Endodermal cell (in vitro differentiated cells): ENCODE measurements around the gene CERS6. TPM values are rescaled to one million over a fixed set of nuclear protein-coding genes. Genes with fewer than 3 reads are reported as not detected.
"Not testable (repeated sequence)": the region's sequence is repeated elsewhere in the genome, so short reads cannot be mapped to it uniquely, and the experiment has no call there.

Source experiments
- DNase-seq: peaks from one replicate; pipeline ENCODE4 v3.0.0-alpha.2; 2017
- H3K27ac ChIP-seq: 2 replicates; pipeline ENCODE4 v1.5.1; 2013; ENCODE audit warnings: mild to moderate bottlenecking, low read depth, low read length, moderate library complexity
- H3K27me3 ChIP-seq: 2 replicates; pipeline ENCODE4 v1.6.1; 2013; ENCODE audit warnings: mild to moderate bottlenecking, low read length, moderate library complexity; ENCODE audit not compliant: insufficient read depth, control insufficient read depth, poor library complexity, severe bottlenecking
- H3K36me3 ChIP-seq: 2 replicates; pipeline ENCODE4 v1.7.0; 2013; ENCODE audit warnings: mild to moderate bottlenecking, low read length, moderate library complexity; ENCODE audit not compliant: control insufficient read depth, insufficient read depth
- H3K4me1 ChIP-seq: one replicate; pipeline ENCODE4 v1.7.0; 2013; ENCODE audit warnings: low read length; ENCODE audit not compliant: control insufficient read depth, insufficient read depth
- H3K4me3 ChIP-seq: 2 replicates; pipeline ENCODE4 v1.5.1; 2013; ENCODE audit warnings: mild to moderate bottlenecking, low read length, moderate library complexity
- H3K9ac ChIP-seq: 2 replicates; pipeline ENCODE4 v1.6.1; 2013; ENCODE audit warnings: mild to moderate bottlenecking, low read length, moderate library complexity; ENCODE audit not compliant: poor library complexity, severe bottlenecking; ENCODE audit errors: extremely low read depth
- H3K9me3 ChIP-seq: 2 replicates; pipeline ENCODE4 v1.6.1; 2013; ENCODE audit warnings: mild to moderate bottlenecking, low read length, moderate library complexity; ENCODE audit not compliant: control insufficient read depth
- H3K27ac Mint-ChIP-seq: 2 replicates; pipeline ENCODE4 v1.8.0; 2020; ENCODE audit warnings: mixed read lengths
- H3K27me3 Mint-ChIP-seq: 2 replicates; pipeline ENCODE4 v1.8.0; 2021; ENCODE audit warnings: mild to moderate bottlenecking, mixed read lengths; ENCODE audit not compliant: insufficient read depth
- H3K36me3 Mint-ChIP-seq: 2 replicates; pipeline ENCODE4 v1.8.0; 2020; ENCODE audit warnings: low read depth, mixed read lengths
- H3K4me1 Mint-ChIP-seq: 2 replicates; pipeline ENCODE4 v1.8.0; 2020; ENCODE audit warnings: mixed read lengths
- H3K4me3 Mint-ChIP-seq: 2 replicates; pipeline ENCODE4 v1.8.0; 2020; ENCODE audit warnings: mild to moderate bottlenecking, moderate library complexity, mixed read lengths
- H3K9me3 Mint-ChIP-seq: 2 replicates; pipeline ENCODE4 v1.8.0; 2020; ENCODE audit warnings: mild to moderate bottlenecking, mixed read lengths
- CTCF ChIP-seq: fragments of 200-600 bp; sonication (generic); conservative IDR thresholded peaks from 2 replicates; pipeline ENCODE4 v1.5.0; 2021; ENCODE audit warnings: antibody characterized with exemption, mild to moderate bottlenecking
- WGBS, 2 experiments: methylation state at CpG; one replicate each; pipeline versions ENCODE4 v1.1.5 to v1.1.7; 2013; ENCODE audit warnings: missing lambda C conversion rate in 2 of 2, mixed read lengths in 1 of 2; ENCODE audit not compliant: insufficient coverage in 1 of 2, insufficient read length in 1 of 2; 5-methylcytosine and 5-hydroxymethylcytosine counted together
- total RNA-seq, 2 donors: library from RNA; stranded (reverse); fragmentation: NEBNext Ultra II Directional in 1 of 2; extraction: Animal tissue kit (Norgen Biotek cat#: 25700) in 1 of 2; gene quantifications; 2 replicates in 1 of 2; 3 replicates in 1 of 2; pipeline ENCODE4 v1.2.1, GENCODE V29; 2021

The CERS6 gene
- total RNA-seq, 2 donors from 2014 or later, result 41.3 to 52.0 TPM

- no peaks in the 10 kb centered on the region for H3K9me3 Mint-ChIP-seq
- H3K36me3 Mint-ChIP-seq, result no peaks in the 10 kb centered on the region
- H3K9ac ChIP-seq, result no peak overlapping the region
- no peak overlapping the region for H3K27ac Mint-ChIP-seq
- no peak for TF ChIP-seq CTCF
- no peaks in the 10 kb centered on the region for H3K27me3 ChIP-seq
- H3K4me1 Mint-ChIP-seq, result peaks cover 67% of the 10 kb centered on the region
- peaks cover 16% of the 10 kb centered on the region for H3K4me1 ChIP-seq
- no peak for DNase-seq
- H3K36me3 ChIP-seq, result peaks cover 4% of the 10 kb centered on the region
- no peak overlapping the region for H3K27ac ChIP-seq
- no peak overlapping the region for H3K4me3 ChIP-seq
- no peaks in the 10 kb centered on the region for H3K27me3 Mint-ChIP-seq
- 99 to 100% methylated on average over 1 to 3 of the region's 3 CpGs for WGBS, 2 experiments
- H3K9me3 ChIP-seq, result no peaks in the 10 kb centered on the region
- H3K4me3 Mint-ChIP-seq, result no peak overlapping the region
Measured at GRCh38 chr2:168663993-168664392, 207.9 kb downstream of the CERS6 start.

GRCh38 chr2:168664715-168665114, 208.6 kb downstream of the CERS6 start:
- not testable (repeated sequence) for H3K9me3 ChIP-seq, H3K36me3 Mint-ChIP-seq, H3K9me3 Mint-ChIP-seq, H3K27ac Mint-ChIP-seq, H3K27me3 Mint-ChIP-seq, H3K4me3 ChIP-seq, H3K36me3 ChIP-seq, H3K4me3 Mint-ChIP-seq, H3K9ac ChIP-seq, H3K27me3 ChIP-seq, H3K27ac ChIP-seq, DNase-seq
- peaks cover 16% of the 10 kb centered on the region for H3K4me1 ChIP-seq
- 88 to 100% methylated on average over 3 of the region's 3 CpGs for WGBS, 2 experiments
- H3K4me1 Mint-ChIP-seq, result peaks cover 64% of the 10 kb centered on the region

GRCh38 chr2:168666339-168666738, 210.3 kb downstream of the CERS6 start:
- no peaks in the 10 kb centered on the region for H3K9me3 Mint-ChIP-seq
- peaks cover 4% of the 10 kb centered on the region for H3K36me3 ChIP-seq
- no peak overlapping the region for H3K27ac ChIP-seq
- no peaks in the 10 kb centered on the region for H3K27me3 ChIP-seq
- no peak for TF ChIP-seq CTCF
- peaks cover 16% of the 10 kb centered on the region for H3K4me1 ChIP-seq
- H3K4me3 ChIP-seq, result no peak overlapping the region
- WGBS, 2 experiments, result 92 to 100% methylated on average over 1 of the region's 1 CpG
- no peak overlapping the region for H3K4me3 Mint-ChIP-seq
- H3K27me3 Mint-ChIP-seq, result no peaks in the 10 kb centered on the region
- peaks cover 3% of the 10 kb centered on the region for H3K9me3 ChIP-seq
- H3K4me1 Mint-ChIP-seq, result peaks cover 55% of the 10 kb centered on the region
- no peak for DNase-seq
- H3K36me3 Mint-ChIP-seq, result peaks cover 2% of the 10 kb centered on the region
- H3K9ac ChIP-seq, result no peak overlapping the region
- H3K27ac Mint-ChIP-seq, result no peak overlapping the region

GRCh38 chr2:168667156-168667555, 211.1 kb downstream of the CERS6 start:
- no peak for TF ChIP-seq CTCF
- Mint-ChIP-seq H3K4me3 (no peak overlapping the region), H3K36me3 (peaks cover 3% of the 10 kb centered on the region), H3K27me3 (no peaks in the 10 kb centered on the region), H3K27ac (no peak overlapping the region), H3K4me1 (peaks cover 47% of the 10 kb centered on the region), H3K9me3 (no peaks in the 10 kb centered on the region)
- no peak overlapping the region for H3K27ac ChIP-seq
- no peak for DNase-seq
- peaks cover 6% of the 10 kb centered on the region for H3K9me3 ChIP-seq
- H3K9ac ChIP-seq, result no peak overlapping the region
- 87 to 100% methylated on average over 1 to 3 of the region's 3 CpGs for WGBS, 2 experiments
- H3K4me3 ChIP-seq, result no peak overlapping the region
- no peaks in the 10 kb centered on the region for H3K27me3 ChIP-seq
- H3K36me3 ChIP-seq, result peaks cover 4% of the 10 kb centered on the region
- H3K4me1 ChIP-seq, result peaks cover 16% of the 10 kb centered on the region
